B cell (primary cell): ENCODE data around the gene TENM3. TPM values are rescaled to one million over a fixed set of nuclear protein-coding genes. Genes with fewer than 3 reads are reported as not detected.

Experiments
- ATAC-seq: fragments of 200-7000 bp; cut with Tn5 transposase; one replicate; pipeline ENCODE4 v1.10.0; 2021; ENCODE audit warnings: low read depth, mild to moderate bottlenecking, moderate number of reproducible peaks, moderate library complexity
- CTCF ChIA-PET: fragments of 350-600 bp; sonication (Branson Sonifier 250); formaldehyde crosslinking; loops from one replicate; lab custom pipeline; 2021; ENCODE audit warnings: antibody characterized with exemption, inconsistent platforms; lab: Charles Lee
- POLR2A ChIA-PET: fragments of 350-600 bp; sonication (Branson Sonifier 250); formaldehyde crosslinking; loops from one replicate; lab custom pipeline; 2021; ENCODE audit warnings: antibody characterized with exemption; lab: Charles Lee
- DNase-seq: peaks from one replicate; pipeline ENCODE4 v3.0.0; 2013
- H2AFZ ChIP-seq: 2 replicates; pipeline ENCODE4 v1.6.1; 2012; ENCODE audit warnings: mild to moderate bottlenecking, low read depth, low read length; ENCODE audit not compliant: insufficient read depth, poor library complexity, severe bottlenecking
- H3K27ac ChIP-seq, 2 donors: 1 replicate in 1 of 2; 2 replicates in 1 of 2; pipeline ENCODE4 v1.5.1; 2012 to 2013; ENCODE audit warnings: low read length in 2 of 2, mild to moderate bottlenecking in 2 of 2, moderate library complexity in 1 of 2
- H3K27me3 ChIP-seq, 4 experiments: fragments of 200-600 bp in 1 of 4; sonication (generic) in 1 of 4; replicated peaks in 1 of 4; 1 replicate in 2 of 4; 2 replicates in 2 of 4; pipeline versions ENCODE4 v1.6.1 to v1.7.0; 2013 to 2016; ENCODE audit warnings: low read length in 3 of 4, mild to moderate bottlenecking in 2 of 4, mixed read lengths in 1 of 4, moderate library complexity in 1 of 4; ENCODE audit not compliant: insufficient read depth in 4 of 4, control insufficient read depth in 3 of 4; ENCODE audit errors: control extremely low read depth in 1 of 4
- H3K36me3 ChIP-seq, 2 experiments: replicated peaks in 1 of 2; 1 replicate in 1 of 2; 2 replicates in 1 of 2; pipeline versions ENCODE4 v1.6.1 to v1.7.1; 2013; ENCODE audit warnings: low read length in 1 of 2; ENCODE audit not compliant: insufficient read depth in 2 of 2, control insufficient read depth in 1 of 2; ENCODE audit errors: control extremely low read depth in 1 of 2, extremely low read depth in 1 of 2
- H3K4me1 ChIP-seq, 2 donors: fragments of 200-600 bp in 1 of 2; sonication (generic) in 1 of 2; 1 replicate in 1 of 2; 2 replicates in 1 of 2; pipeline versions ENCODE4 v1.5.1 to v1.6.1; 2013 to 2017; ENCODE audit warnings: low read length in 2 of 2; ENCODE audit not compliant: control insufficient read depth in 2 of 2, insufficient read depth in 2 of 2
- H3K4me2 ChIP-seq: replicated peaks from 2 replicates; pipeline ENCODE3; 2012; ENCODE audit warnings: mild to moderate bottlenecking, low read depth, low read length; ENCODE audit not compliant: poor library complexity, severe bottlenecking
- H3K4me3 ChIP-seq, 5 experiments: fragments of 200-600 bp in 1 of 5; sonication (generic) in 1 of 5; 1 replicate in 3 of 5; 2 replicates in 2 of 5; pipeline versions ENCODE4 v1.5.1 to v1.7.0; 2011 to 2016; ENCODE audit warnings: low read length in 4 of 5, mild to moderate bottlenecking in 4 of 5, low read depth in 2 of 5, control low read depth in 1 of 5, moderate library complexity in 1 of 5; ENCODE audit not compliant: insufficient read depth in 1 of 5; ENCODE audit errors: control extremely low read depth in 1 of 5, extremely low read depth in 1 of 5
- H3K79me2 ChIP-seq: fragments of 200-600 bp; sonication (generic); one replicate; pipeline ENCODE4 v1.6.0; 2016; ENCODE audit warnings: low read length; ENCODE audit not compliant: control insufficient read depth, insufficient read depth
- H3K9ac ChIP-seq: fragments of 200-600 bp; sonication (generic); 2 replicates; pipeline ENCODE4 v1.6.1; 2017; ENCODE audit warnings: mild to moderate bottlenecking, low read length, moderate library complexity
- H3K9me3 ChIP-seq, 3 donors: one replicate each; pipeline versions ENCODE4 v1.6.1 to v1.7.1; 2013; ENCODE audit warnings: low read length in 2 of 3; ENCODE audit not compliant: control insufficient read depth in 2 of 3, insufficient read depth in 1 of 3; ENCODE audit errors: control extremely low read depth in 1 of 3
- H4K20me1 ChIP-seq: 2 replicates; pipeline ENCODE4 v1.6.0; 2012; ENCODE audit warnings: mild to moderate bottlenecking, low read length; ENCODE audit not compliant: insufficient read depth, control insufficient read depth, poor library complexity, severe bottlenecking
- H3K27ac Mint-ChIP-seq: one replicate; pipeline ENCODE4 v1.8.0; 2021; ENCODE audit warnings: mixed read lengths
- H3K27me3 Mint-ChIP-seq: one replicate; pipeline ENCODE4 v1.8.0; 2021; ENCODE audit warnings: mixed read lengths
- H3K4me1 Mint-ChIP-seq: one replicate; pipeline ENCODE4 v1.8.0; 2021; ENCODE audit warnings: mixed read lengths
- H3K4me3 Mint-ChIP-seq: one replicate; pipeline ENCODE4 v1.8.0; 2021; ENCODE audit warnings: mixed read lengths
- H3K9me3 Mint-ChIP-seq: one replicate; pipeline ENCODE4 v1.8.0; 2022; ENCODE audit warnings: mixed read lengths; ENCODE audit not compliant: insufficient read depth
- EZH2 ChIP-seq: IDR thresholded peaks from 2 replicates; pipeline ENCODE4 v1.6.1; 2012; ENCODE audit warnings: borderline replicate concordance, low read depth, mild to moderate bottlenecking, moderate library complexity, low read length; ENCODE audit not compliant: insufficient read depth, poor library complexity, severe bottlenecking
- WGBS: methylation state at CpG from one replicate; pipeline ENCODE4 v1.1.5; 2013; ENCODE audit warnings: missing lambda C conversion rate; ENCODE audit not compliant: insufficient coverage; 5-methylcytosine and 5-hydroxymethylcytosine counted together
- intact Hi-C: fragments of 100-400 bp; cut with micrococcal nuclease; formaldehyde crosslinking; loops from one replicate; pipeline ENCODE4 v1.10.0; 2022
- polyA plus RNA-seq: library from polyadenylated mRNA; depleted of rRNA; stranded (reverse); fragments of >200 nt; gene quantifications from 2 replicates; pipeline ENCODE4 v1.2.3, GENCODE V29; 2012
- total RNA-seq, 2 donors: library from RNA; stranded (reverse); fragments of 120-200 nt in 1 of 2; gene quantifications; 1 replicate in 1 of 2; 2 replicates in 1 of 2; pipeline versions ENCODE4 v1.2.3 to v1.2.4, GENCODE V29; 2013 to 2022
- TF ChIP-seq, protein P1 (sequence below): fragments of 200-600 bp; IDR thresholded peaks from one replicate; pipeline ENCODE4 v1.8.0; 2022; ENCODE audit warnings: antibody characterized with exemption, mild to moderate bottlenecking

The TENM3 gene
- total and polyA plus RNA-seq, 2 donors (not counting 1 experiment from before 2014, with no cell fraction given), result not detected

DNA sequence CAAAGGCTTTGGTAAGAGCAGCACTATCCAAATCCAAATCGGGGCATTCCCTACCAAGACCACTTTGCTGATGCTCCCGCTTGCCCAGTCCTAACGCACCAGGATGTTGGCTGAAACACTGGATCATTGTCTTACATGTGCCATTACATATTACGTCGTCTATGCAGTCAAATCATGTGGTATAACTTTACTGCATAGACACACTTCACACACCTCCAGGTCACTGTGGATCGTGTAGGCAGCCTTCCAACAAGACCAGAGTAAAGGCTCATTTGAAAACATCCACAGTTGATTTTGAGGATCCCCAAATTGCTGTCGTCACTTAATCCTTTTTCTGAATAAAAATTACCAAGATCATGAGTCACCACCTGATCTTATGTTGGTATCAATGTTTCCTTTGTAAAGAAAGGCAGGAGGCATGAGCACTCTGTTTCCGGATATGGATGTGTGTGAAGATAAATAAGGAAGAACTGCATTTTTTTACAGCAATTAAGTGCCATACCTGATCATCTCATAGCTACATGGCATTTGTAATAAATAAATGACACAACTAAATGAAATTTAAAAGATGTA lies 18.5 kb downstream of the TENM3 start:
- POLR2A ChIA-PET, result no interaction called here
- no peaks in the 10 kb centered on the region for H3K27me3 Mint-ChIP-seq
- H3K4me1 Mint-ChIP-seq, result no peaks in the 10 kb centered on the region
- Histone ChIP-seq H3K79me2 (no peaks in the 10 kb centered on the region), H3K4me2 (no peak overlapping the region), H3K4me1 (no peaks in the 10 kb centered on the region), H3K9ac (no peak overlapping the region), H2AFZ (no peak overlapping the region), H3K4me3 (no peak overlapping the region), H4K20me1 (no peaks in the 10 kb centered on the region), H3K27me3 (no peaks in the 10 kb centered on the region), H3K9me3 (peaks cover 0 to 3% (median 0%) of the 10 kb centered on the region in 3 donors), H3K27ac (no peak overlapping the region), H3K36me3 (no peaks in the 10 kb centered on the region)
- ATAC-seq (no peak), DNase-seq (no peak)
- TF ChIP-seq, protein P1, sequence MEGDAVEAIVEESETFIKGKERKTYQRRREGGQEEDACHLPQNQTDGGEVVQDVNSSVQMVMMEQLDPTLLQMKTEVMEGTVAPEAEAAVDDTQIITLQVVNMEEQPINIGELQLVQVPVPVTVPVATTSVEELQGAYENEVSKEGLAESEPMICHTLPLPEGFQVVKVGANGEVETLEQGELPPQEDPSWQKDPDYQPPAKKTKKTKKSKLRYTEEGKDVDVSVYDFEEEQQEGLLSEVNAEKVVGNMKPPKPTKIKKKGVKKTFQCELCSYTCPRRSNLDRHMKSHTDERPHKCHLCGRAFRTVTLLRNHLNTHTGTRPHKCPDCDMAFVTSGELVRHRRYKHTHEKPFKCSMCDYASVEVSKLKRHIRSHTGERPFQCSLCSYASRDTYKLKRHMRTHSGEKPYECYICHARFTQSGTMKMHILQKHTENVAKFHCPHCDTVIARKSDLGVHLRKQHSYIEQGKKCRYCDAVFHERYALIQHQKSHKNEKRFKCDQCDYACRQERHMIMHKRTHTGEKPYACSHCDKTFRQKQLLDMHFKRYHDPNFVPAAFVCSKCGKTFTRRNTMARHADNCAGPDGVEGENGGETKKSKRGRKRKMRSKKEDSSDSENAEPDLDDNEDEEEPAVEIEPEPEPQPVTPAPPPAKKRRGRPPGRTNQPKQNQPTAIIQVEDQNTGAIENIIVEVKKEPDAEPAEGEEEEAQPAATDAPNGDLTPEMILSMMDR, result no peak
- no peak for TF ChIP-seq EZH2
- H3K4me3 Mint-ChIP-seq, result no peak overlapping the region
- WGBS, result 100% methylated on average over 5 of the region's 8 CpGs
- no peak overlapping the region for H3K27ac Mint-ChIP-seq
- CTCF ChIA-PET, result no interaction called here
- peaks cover 4% of the 10 kb centered on the region for H3K9me3 Mint-ChIP-seq
- intact Hi-C loops, result no loop called here

DNA sequence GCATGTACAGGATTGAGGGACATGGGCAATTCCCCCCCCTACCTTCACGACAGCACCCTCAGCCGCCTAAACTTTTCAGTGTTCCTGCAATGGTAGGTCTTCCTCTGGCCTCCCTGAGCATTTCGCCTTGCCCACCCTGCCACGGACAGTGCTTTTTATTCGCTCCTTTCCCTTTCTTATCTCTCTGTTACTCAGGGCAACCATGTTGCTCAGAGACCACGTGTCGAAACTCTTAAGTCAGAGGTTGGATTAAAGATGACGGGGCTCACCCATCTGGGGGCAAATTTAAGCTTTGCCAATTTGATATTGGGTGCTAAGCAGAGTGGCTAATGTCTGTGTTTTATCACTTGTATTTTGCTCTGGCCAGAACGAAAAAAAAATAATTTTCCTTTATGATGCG lies 20.4 kb downstream of the TENM3 start:
- DNase-seq (no peak), ATAC-seq (no peak)
- Histone ChIP-seq H3K4me3 (no peak overlapping the region), H3K27ac (no peak overlapping the region), H3K9me3 (peaks cover 0 to 3% (median 0%) of the 10 kb centered on the region in 3 donors), H3K4me2 (no peak overlapping the region), H3K4me1 (no peaks in the 10 kb centered on the region), H3K9ac (no peak overlapping the region), H4K20me1 (no peaks in the 10 kb centered on the region), H3K36me3 (no peaks in the 10 kb centered on the region), H3K27me3 (no peaks in the 10 kb centered on the region), H2AFZ (no peak overlapping the region), H3K79me2 (no peaks in the 10 kb centered on the region)
- Mint-ChIP-seq H3K4me1 (no peaks in the 10 kb centered on the region), H3K4me3 (no peak overlapping the region), H3K9me3 (no peaks in the 10 kb centered on the region), H3K27ac (no peak overlapping the region), H3K27me3 (no peaks in the 10 kb centered on the region)
- intact Hi-C loops, result no loop called here
- TF ChIP-seq, protein P1, result no peak
- TF ChIP-seq EZH2, result no peak
- ChIA-PET CTCF (no interaction called here), POLR2A (no interaction called here)
- WGBS, result 91% methylated on average over 8 of the region's 10 CpGs
